Smooth muscle cell (in vitro differentiated cells): Measurements from ENCODE around the gene STYK1. TPM values are rescaled to one million over a fixed set of nuclear protein-coding genes. Genes with fewer than 3 reads are reported as not detected.

Source experiments
- DNase-seq: peaks from one replicate; lab custom pipeline; 2025; ENCODE audit not compliant: unreplicated experiment; lab: John Stamatoyannopoulos, UW
- H2AFZ ChIP-seq: fragments of 200-600 bp; sonication (generic); 2 replicates; pipeline ENCODE4 v1.6.0; 2016; ENCODE audit warnings: antibody characterized with exemption, low read depth, mild to moderate bottlenecking
- H3F3A ChIP-seq: fragments of 200-600 bp; sonication (generic); 2 replicates; pipeline ENCODE4 v1.6.0; 2017; ENCODE audit warnings: antibody characterized with exemption, low read depth
- H3K27ac ChIP-seq: fragments of 200-600 bp; sonication (generic); 2 replicates; pipeline ENCODE4 v1.5.1; 2016; ENCODE audit warnings: low read depth, mild to moderate bottlenecking
- H3K27me3 ChIP-seq: fragments of 200-600 bp; sonication (generic); 2 replicates; pipeline ENCODE4 v1.6.1; 2016; ENCODE audit warnings: low read depth, mild to moderate bottlenecking
- H3K36me3 ChIP-seq: fragments of 200-600 bp; sonication (generic); 2 replicates; pipeline ENCODE4 v1.5.1; 2016; ENCODE audit warnings: low read depth
- H3K4me1 ChIP-seq: fragments of 200-600 bp; sonication (generic); 2 replicates; pipeline ENCODE4 v1.5.1; 2016; ENCODE audit warnings: low read depth
- H3K4me2 ChIP-seq: fragments of 200-600 bp; sonication (generic); 2 replicates; pipeline ENCODE4 v1.6.0; 2016; ENCODE audit warnings: mild to moderate bottlenecking
- H3K4me3 ChIP-seq: fragments of 200-600 bp; sonication (generic); 2 replicates; pipeline ENCODE4 v1.5.1; 2016; ENCODE audit warnings: mild to moderate bottlenecking
- H3K79me2 ChIP-seq: fragments of 200-600 bp; sonication (generic); 2 replicates; pipeline ENCODE4 v1.6.0; 2016; ENCODE audit warnings: low read depth, mild to moderate bottlenecking
- H3K9ac ChIP-seq: fragments of 200-600 bp; sonication (generic); 2 replicates; pipeline ENCODE4 v1.6.0; 2016; ENCODE audit warnings: low read depth
- H3K9me3 ChIP-seq: fragments of 200-600 bp; sonication (generic); replicated peaks from 2 replicates; pipeline ENCODE4 v1.5.1; 2016; ENCODE audit warnings: low read depth
- H4K20me1 ChIP-seq: fragments of 200-600 bp; sonication (generic); 2 replicates; pipeline ENCODE4 v1.6.0; 2016; ENCODE audit warnings: low read depth
- CTCF ChIP-seq: fragments of 200-600 bp; sonication (generic); IDR thresholded peaks from 2 replicates; pipeline ENCODE4 v1.5.1; 2017; ENCODE audit warnings: borderline replicate concordance, mild to moderate bottlenecking, antibody characterized with exemption; ENCODE audit not compliant: insufficient read depth, poor library complexity, severe bottlenecking
- WGBS: methylation state at CpG from one replicate; pipeline ENCODE4 v1.1.7; 2016; ENCODE audit warnings: low lambda C conversion rate; 5-methylcytosine and 5-hydroxymethylcytosine counted together
- polyA plus RNA-seq: library from polyadenylated mRNA; unstranded; fragments of >200 nt; fragmentation: Nextera tagmentation; extraction: Ambion mirVana; gene quantifications from 2 replicates; pipeline ENCODE4 v1.2.1, GENCODE V29; 2016
- total RNA-seq: library from RNA; depleted of rRNA; stranded (reverse); fragments of >200 nt; gene quantifications from 2 replicates; pipeline ENCODE4 v1.2.3, GENCODE V29; 2014

The STYK1 gene
- total and polyA plus RNA-seq, 2 experiments from 2014 or later, result 0.24 to 1.2 TPM

DNA sequence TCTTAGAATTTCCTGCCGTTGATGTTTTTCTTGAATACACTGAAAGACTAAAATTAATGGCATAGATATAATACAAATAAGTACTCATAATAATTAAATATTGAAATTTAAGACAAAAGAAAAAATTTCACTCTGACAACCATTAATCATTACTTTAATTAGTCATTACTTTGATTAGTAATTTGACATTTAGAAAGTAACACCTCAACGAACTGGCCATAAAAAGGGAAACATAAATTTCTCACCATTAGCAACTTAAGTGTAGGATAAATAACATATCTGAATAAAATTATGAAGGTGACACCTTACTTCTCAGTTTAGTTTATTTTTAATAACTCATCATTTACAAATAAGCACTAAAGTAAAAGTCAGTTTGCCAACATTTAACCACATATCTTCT, 78.0 kb downstream of the STYK1 start:
- Histone ChIP-seq H3K9me3 (no peaks in the 10 kb centered on the region), H3K4me2 (no peak overlapping the region), H2AFZ (no peak overlapping the region), H3F3A (no peaks in the 10 kb centered on the region), H3K36me3 (no peaks in the 10 kb centered on the region), H3K27me3 (no peaks in the 10 kb centered on the region), H3K27ac (no peak overlapping the region), H3K9ac (no peak overlapping the region), H3K4me1 (no peaks in the 10 kb centered on the region), H4K20me1 (no peaks in the 10 kb centered on the region), H3K79me2 (no peaks in the 10 kb centered on the region), H3K4me3 (no peak overlapping the region)
- 94% methylated on average over 2 of the region's 2 CpGs for WGBS
- no peak for TF ChIP-seq CTCF
- DNase-seq, result no peak

- WGBS, result 82% methylated on average over 3 of the region's 3 CpGs
- no peaks in the 10 kb centered on the region for H4K20me1 ChIP-seq
- no peaks in the 10 kb centered on the region for H3K4me1 ChIP-seq
- H3F3A ChIP-seq, result no peaks in the 10 kb centered on the region
- no peak overlapping the region for H2AFZ ChIP-seq
- no peaks in the 10 kb centered on the region for H3K79me2 ChIP-seq
- H3K36me3 ChIP-seq, result peaks cover 3% of the 10 kb centered on the region
- no peak for TF ChIP-seq CTCF
- no peak overlapping the region for H3K9ac ChIP-seq
- no peaks in the 10 kb centered on the region for H3K9me3 ChIP-seq
- no peak overlapping the region for H3K4me3 ChIP-seq
- H3K4me2 ChIP-seq, result no peak overlapping the region
- H3K27ac ChIP-seq, result no peak overlapping the region
- DNase-seq, result no peak
- no peaks in the 10 kb centered on the region for H3K27me3 ChIP-seq
Measured at GRCh38 chr12:10590966-10591365, 82.9 kb downstream of the STYK1 start.

GRCh38 chr12:10584415-10584814, 89.4 kb downstream of the STYK1 start:
- H3K9ac ChIP-seq, result no peak overlapping the region
- WGBS, result 98% methylated on average over 1 of the region's 1 CpG
- no peak for DNase-seq

More at GRCh38 chr12:10584415-10584814, 89.4 kb downstream of the STYK1 start:
- no peak overlapping the region for H2AFZ ChIP-seq
- H3K4me2 ChIP-seq, result no peak overlapping the region
- no peaks in the 10 kb centered on the region for H3K4me1 ChIP-seq
- H3K4me3 ChIP-seq, result no peak overlapping the region
- TF ChIP-seq CTCF, result no peak
- peaks cover 3% of the 10 kb centered on the region for H3K36me3 ChIP-seq
- no peaks in the 10 kb centered on the region for H4K20me1 ChIP-seq
- no peaks in the 10 kb centered on the region for H3K9me3 ChIP-seq
- H3K27me3 ChIP-seq, result no peaks in the 10 kb centered on the region
- no peak overlapping the region for H3K27ac ChIP-seq
- H3F3A ChIP-seq, result no peaks in the 10 kb centered on the region
- H3K79me2 ChIP-seq, result no peaks in the 10 kb centered on the region
